T-helper 1 cell treated with Interleukin-12 subunit alpha and Interleukin-12 subunit beta and Interleukin-4 antibody, amounts not matched to agents 30 ng/mL and 1 ng/mL, for 36 hours (primary cell): ENCODE data around the gene KLRC2. TPM values are rescaled to one million over a fixed set of nuclear protein-coding genes. Genes with fewer than 3 reads are reported as not detected.

Source experiments
- total RNA-seq: library from RNA; stranded (reverse); gene quantifications from 2 replicates; pipeline ENCODE4 v1.2.3, GENCODE V29; 2022

The KLRC2 gene
- total RNA-seq, 1 donor from 2014 or later, result not detected

Other genes starting within 250 kb of the KLRC2 start
- 4.2 and 5.4 TPM in 2 replicates for gene GABARAPL1, start 223.1 kb downstream of the KLRC2 start, total RNA-seq
- 2.5 and 4.9 TPM in 2 replicates for gene KLRD1, start 128.1 kb downstream of the KLRC2 start, total RNA-seq
- 0.12 TPM in 1 of 2 replicates, not detected in the other for gene KLRK1, start 46.0 kb downstream of the KLRC2 start, total RNA-seq
- not detected in 2 replicates for gene KLRC4, start 26.3 kb downstream of the KLRC2 start, total RNA-seq
- not detected in 2 replicates for gene KLRC3, start 15.4 kb downstream of the KLRC2 start, total RNA-seq
- gene KLRC1, start 17.4 kb upstream of the KLRC2 start, total RNA-seq, result not detected in 2 replicates
- gene EIF2S3B, start 69.9 kb upstream of the KLRC2 start, total RNA-seq, result 0.66 TPM in 2 replicates
- gene MAGOHB, start 177.6 kb upstream of the KLRC2 start, total RNA-seq, result 47.7 and 52.7 TPM in 2 replicates
- 0.96 and 1.5 TPM in 2 replicates for gene STYK1, start 238.0 kb upstream of the KLRC2 start, total RNA-seq